H1 (cell line): ENCODE measurements around the gene PKP1. TPM values are rescaled to one million over a fixed set of nuclear protein-coding genes. Genes with fewer than 3 reads are reported as not detected.

Source experiments
- CTCF ChIA-PET: fragments of 300-600 bp; sonication (Branson Sonifier 250); formaldehyde crosslinking; loops from one replicate; lab custom pipeline; 2021; ENCODE audit not compliant: partially characterized antibody; lab: Charles Lee
- POLR2A ChIA-PET: fragments of 300-600 bp; sonication (Branson Sonifier 250); formaldehyde crosslinking; loops from one replicate; lab custom pipeline; 2021; ENCODE audit warnings: inconsistent platforms; ENCODE audit not compliant: partially characterized antibody; lab: Charles Lee
- DNase-seq, 2 experiments: peaks; one replicate each; pipeline versions ENCODE4 v3.0.0 to v3.0.0-alpha.2; 2010 to 2022; ENCODE audit warnings: low spot score in 2 of 2, low read depth in 1 of 2, mixed read lengths in 1 of 2
- FAIRE-seq: peaks from 2 replicates; lab custom pipeline; 2011; peaks lifted over from hg19 to GRCh38; lab: Jason Lieb, UNC
- H2AFZ ChIP-seq: 2 replicates; pipeline ENCODE4 v1.8.1; 2012; ENCODE audit warnings: low read length, inconsistent platforms
- H2AK5ac ChIP-seq: 2 replicates; pipeline ENCODE4 v1.6.1; 2013; ENCODE audit warnings: low read depth, low read length
- H2BK120ac ChIP-seq: replicated peaks from 2 replicates; pipeline ENCODE3; 2013; ENCODE audit warnings: low read depth, low read length, inconsistent platforms
- H2BK12ac ChIP-seq: 2 replicates; pipeline ENCODE4 v1.6.1; 2013; ENCODE audit warnings: low read depth, low read length
- H2BK15ac ChIP-seq: 2 replicates; pipeline ENCODE4 v1.6.1; 2013; ENCODE audit warnings: low read length
- H2BK20ac ChIP-seq: 2 replicates; pipeline ENCODE4 v1.6.1; 2013; ENCODE audit warnings: low read length
- H2BK5ac ChIP-seq: 2 replicates; pipeline ENCODE4 v1.6.1; 2013; ENCODE audit warnings: low read depth, low read length
- H3K14ac ChIP-seq: 2 replicates; pipeline ENCODE4 v1.6.1; 2013; ENCODE audit warnings: inconsistent platforms; ENCODE audit not compliant: insufficient read length
- H3K18ac ChIP-seq: 2 replicates; pipeline ENCODE4 v1.6.1; 2013; ENCODE audit warnings: low read length; ENCODE audit errors: extremely low read depth
- H3K23ac ChIP-seq: 2 replicates; pipeline ENCODE4 v1.6.1; 2013; ENCODE audit warnings: inconsistent platforms; ENCODE audit not compliant: insufficient read length
- H3K23me2 ChIP-seq: 2 replicates; pipeline ENCODE4 v1.6.1; 2013; ENCODE audit warnings: low read depth, low read length
- H3K27ac ChIP-seq: 2 replicates; pipeline ENCODE4 v1.6.1; 2011; ENCODE audit warnings: low read depth, low read length, inconsistent platforms
- H3K27me3 ChIP-seq, 4 experiments: replicated peaks in 1 of 4; 1 replicate in 1 of 4; 2 replicates in 3 of 4; pipeline versions ENCODE4 v1.6.1 to v1.8.1; 2011 to 2013; ENCODE audit warnings: low read length in 3 of 4, mild to moderate bottlenecking in 3 of 4, inconsistent platforms in 2 of 4, mixed read lengths in 2 of 4, moderate library complexity in 1 of 4; ENCODE audit not compliant: control insufficient read depth in 3 of 4, insufficient read depth in 3 of 4; ENCODE audit errors: extremely low read depth in 1 of 4
- H3K36me3 ChIP-seq, 4 experiments: 2 replicates each; pipeline versions ENCODE4 v1.6.1 to v1.8.1; 2011 to 2013; ENCODE audit warnings: mild to moderate bottlenecking in 4 of 4, low read length in 3 of 4, moderate library complexity in 2 of 4, control low read depth in 1 of 4, inconsistent platforms in 1 of 4; ENCODE audit not compliant: insufficient read depth in 4 of 4, control insufficient read depth in 2 of 4
- H3K4ac ChIP-seq: replicated peaks from 2 replicates; pipeline ENCODE3; 2013; ENCODE audit warnings: low read length, low read depth, mixed read lengths, inconsistent platforms; ENCODE audit not compliant: insufficient read length
- H3K4me1 ChIP-seq, 4 experiments: replicated peaks in 1 of 4; 1 replicate in 1 of 4; 2 replicates in 3 of 4; pipeline versions ENCODE4 v1.6.1 to v1.8.1; 2011 to 2013; ENCODE audit warnings: low read length in 3 of 4, inconsistent platforms in 2 of 4, mixed read lengths in 1 of 4; ENCODE audit not compliant: insufficient read depth in 4 of 4, control insufficient read depth in 3 of 4
- H3K4me2 ChIP-seq, 2 experiments: 2 replicates each; pipeline versions ENCODE4 v1.6.1 to v1.8.1; 2011 to 2013; ENCODE audit warnings: low read depth in 2 of 2, low read length in 2 of 2, control low read depth in 1 of 2, inconsistent platforms in 1 of 2, mild to moderate bottlenecking in 1 of 2; ENCODE audit not compliant: insufficient read depth in 1 of 2
- H3K4me3 ChIP-seq, 4 experiments: fragments of 200-600, 300-600 bp in 1 of 4; sonication (generic), shearing (Covaris generic), sonication (Bioruptor Twin) in 1 of 4; 2 replicates each; pipeline versions ENCODE4 v1.5.1 to v1.8.1; 2011 to 2016; ENCODE audit warnings: low read length in 4 of 4, low read depth in 3 of 4, control low read depth in 2 of 4, inconsistent platforms in 2 of 4, mild to moderate bottlenecking in 2 of 4, mixed read lengths in 1 of 4, moderate library complexity in 1 of 4; ENCODE audit not compliant: insufficient read depth in 2 of 4; ENCODE audit errors: extremely low read depth in 1 of 4
- H3K56ac ChIP-seq: replicated peaks from 2 replicates; pipeline ENCODE3; 2013; ENCODE audit warnings: low read depth, mild to moderate bottlenecking, mixed read lengths, low read length, inconsistent platforms; ENCODE audit not compliant: insufficient read length
- H3K79me1 ChIP-seq: 2 replicates; pipeline ENCODE4 v1.6.1; 2013; ENCODE audit warnings: low read depth, low read length, control low read depth
- H3K79me2 ChIP-seq, 2 experiments: 2 replicates each; pipeline versions ENCODE4 v1.6.1 to v1.8.1; 2012 to 2013; ENCODE audit warnings: low read length in 2 of 2, mild to moderate bottlenecking in 2 of 2, inconsistent platforms in 1 of 2; ENCODE audit not compliant: insufficient read depth in 2 of 2, control insufficient read depth in 1 of 2
- H3K9ac ChIP-seq, 4 experiments: replicated peaks in 1 of 4; 1 replicate in 1 of 4; 2 replicates in 3 of 4; pipeline versions ENCODE4 v1.6.1 to v1.8.1; 2011 to 2013; ENCODE audit warnings: low read depth in 3 of 4, low read length in 3 of 4, control low read depth in 2 of 4, mild to moderate bottlenecking in 2 of 4, moderate library complexity in 2 of 4, inconsistent platforms in 1 of 4; ENCODE audit errors: extremely low read depth in 1 of 4
- H3K9me3 ChIP-seq, 2 experiments: 2 replicates each; pipeline versions ENCODE4 v1.6.1 to v1.8.1; 2012 to 2013; ENCODE audit warnings: mild to moderate bottlenecking in 2 of 2, moderate library complexity in 2 of 2, control low read depth in 1 of 2, inconsistent platforms in 1 of 2, low read depth in 1 of 2, low read length in 1 of 2, mixed read lengths in 1 of 2; ENCODE audit not compliant: insufficient read depth in 2 of 2
- H4K20me1 ChIP-seq, 2 experiments: replicated peaks in 1 of 2; 2 replicates each; pipeline versions ENCODE3 to v1.8.1; 2011 to 2013; ENCODE audit warnings: inconsistent platforms in 2 of 2, low read length in 2 of 2, mild to moderate bottlenecking in 1 of 2; ENCODE audit not compliant: insufficient read depth in 2 of 2, control insufficient read depth in 1 of 2
- H4K5ac ChIP-seq: 2 replicates; pipeline ENCODE4 v1.6.1; 2013; ENCODE audit warnings: low read length, low read depth, mixed read lengths, inconsistent platforms; ENCODE audit not compliant: insufficient read length
- H4K8ac ChIP-seq: 2 replicates; pipeline ENCODE4 v1.8.0; 2013; ENCODE audit warnings: mild to moderate bottlenecking, moderate library complexity, low read length, inconsistent platforms; ENCODE audit not compliant: insufficient read depth; ENCODE audit errors: extremely low read depth
- H4K91ac ChIP-seq: replicated peaks from 2 replicates; pipeline ENCODE3; 2013; ENCODE audit warnings: low read length, mixed read lengths, inconsistent platforms; ENCODE audit not compliant: insufficient read length
- ATF2 ChIP-seq: IDR thresholded peaks from 2 replicates; pipeline ENCODE4 v1.6.1; 2012; ENCODE audit warnings: low read length, inconsistent platforms
- CREB1 ChIP-seq: IDR thresholded peaks from 2 replicates; pipeline ENCODE4 v1.6.1; 2012; ENCODE audit warnings: inconsistent platforms
- EGR1 ChIP-seq: IDR thresholded peaks from 2 replicates; pipeline ENCODE4 v1.6.1; 2011; ENCODE audit warnings: low read depth, low read length, borderline replicate concordance
- FOSL1 ChIP-seq: IDR thresholded peaks from 2 replicates; pipeline ENCODE4 v1.6.1; 2011; ENCODE audit warnings: mild to moderate bottlenecking, low read depth, low read length, moderate library complexity; ENCODE audit not compliant: insufficient read depth
- KDM4A ChIP-seq: IDR thresholded peaks from one replicate; pipeline ENCODE4 v1.7.1; 2012; ENCODE audit warnings: low read depth, mild to moderate bottlenecking, moderate library complexity, low read length, inconsistent platforms; ENCODE audit not compliant: severe bottlenecking
- PHF8 ChIP-seq: fragments of 200-600 bp; sonication (generic); conservative IDR thresholded peaks from 2 replicates; pipeline ENCODE4 v1.7.1; 2012; ENCODE audit warnings: low read depth, mild to moderate bottlenecking, inconsistent platforms, low read length, moderate library complexity
- RNF2 ChIP-seq: fragments of 200-900, 300-1000 bp; sonication (generic); IDR thresholded peaks from 2 replicates; pipeline ENCODE4 v1.7.1; 2016; ENCODE audit warnings: borderline replicate concordance, low read depth, mild to moderate bottlenecking, antibody characterized with exemption, low read length; ENCODE audit not compliant: poor library complexity, severe bottlenecking; ENCODE audit errors: missing control alignments
- SIRT6 ChIP-seq: IDR thresholded peaks from one replicate; pipeline ENCODE4 v1.7.1; 2012; ENCODE audit warnings: low read length, inconsistent platforms
- SIX5 ChIP-seq: IDR thresholded peaks from 2 replicates; pipeline ENCODE4 v1.6.1; 2011; ENCODE audit warnings: mild to moderate bottlenecking, low read depth, low read length
- USF2 ChIP-seq: IDR thresholded peaks from 2 replicates; pipeline ENCODE4 v1.6.1; 2011; ENCODE audit warnings: low read length, improper control_type of control experiment
- YY1 ChIP-seq: IDR thresholded peaks from 2 replicates; pipeline ENCODE4 v1.6.1; 2011; ENCODE audit warnings: low read depth, mild to moderate bottlenecking, low read length
- WGBS, 2 experiments: shearing (Covaris generic) in 1 of 2; methylation state at CpG; one replicate each; pipeline versions ENCODE4 v1.1.6 to v1.1.7; 2013 to 2015; ENCODE audit warnings: low lambda C conversion rate in 2 of 2, mixed read lengths in 2 of 2, inconsistent platforms in 1 of 2, low coverage in 1 of 2, missing lambda C conversion rate in 1 of 2; ENCODE audit not compliant: insufficient replicate concordance in 2 of 2, insufficient coverage in 1 of 2, insufficient read length in 1 of 2; ENCODE audit errors: extremely low coverage in 1 of 2, missing lambda C conversion rate in 1 of 2; 5-methylcytosine and 5-hydroxymethylcytosine counted together
- polyA plus RNA-seq, 7 experiments: library from polyadenylated mRNA; depleted of rRNA in 3 of 7; stranded (reverse) in 5 of 7; unstranded in 2 of 7; fragments of >200 nt in 5 of 7; fragments of 200-250 nt in 2 of 7; gene quantifications; 1 replicate in 5 of 7; 2 replicates in 1 of 7; 4 replicates in 1 of 7; pipeline versions ENCODE4 v1.2.1 to v1.2.3, GENCODE V29; 2011 to 2013; ENCODE audit warnings: missing spikeins in 2 of 7, mixed read lengths in 2 of 7
- total RNA-seq: library from RNA; stranded (reverse); fragmentation: NEBNext Ultra II Directional; extraction: Animal tissue kit (Norgen Biotek cat#: 25700); gene quantifications from 2 replicates; pipeline ENCODE4 v1.2.1, GENCODE V29; 2021

The PKP1 gene
- total and polyA plus RNA-seq, 2 of the 8 experiments (the other 6 are each of a cell fraction or from before 2014, with no cell fraction given) = 0.21 to 0.95 TPM

- no peak overlapping the region for H3K27ac ChIP-seq
- H3K56ac ChIP-seq = no peak overlapping the region
- H3K9me3 ChIP-seq = no peaks in the 10 kb centered on the region
- H3K4me2 ChIP-seq = no peak overlapping the region
- H3K23ac ChIP-seq = no peak overlapping the region
- no peak overlapping the region for H2BK120ac ChIP-seq
- H3K27me3 ChIP-seq = no peaks in the 10 kb centered on the region; a peak in 1 of 7 replicates
- H3K4ac ChIP-seq = no peak overlapping the region
- no peak overlapping the region for H2BK15ac ChIP-seq
- H3K4me3 ChIP-seq = no peak overlapping the region
- no peak overlapping the region for H3K9ac ChIP-seq
- H2AK5ac ChIP-seq = no peak overlapping the region
- H3K4me1 ChIP-seq = no peaks in the 10 kb centered on the region; a peak in 1 of 7 replicates
- CTCF ChIA-PET = interaction anchor here (0.9 to 3.6 kb wide), 9 partner anchors 16 to 73 kb away, joined by 3 to 18 read pairs (median 11); no protein-coding TSS in a partner anchor
- H3K23me2 ChIP-seq = no peaks in the 10 kb centered on the region
- no peak overlapping the region for H3K18ac ChIP-seq
- no peaks in the 10 kb centered on the region for H4K20me1 ChIP-seq
- no peaks in the 10 kb centered on the region for H3K79me1 ChIP-seq
- H3K79me2 ChIP-seq = no peaks in the 10 kb centered on the region
- H2BK20ac ChIP-seq = no peak overlapping the region
- no peak overlapping the region for H4K91ac ChIP-seq
- no peak overlapping the region for H2AFZ ChIP-seq
- 91% methylated on average over 7 of the region's 7 CpGs; no CpG with 5 or more reads in 1 of the 2 experiments for WGBS, 2 experiments
- H4K5ac ChIP-seq = no peak overlapping the region
- DNase-seq (no peak), FAIRE-seq (no peak)
- H2BK12ac ChIP-seq = no peak overlapping the region
- no peak overlapping the region for H2BK5ac ChIP-seq
- no peak overlapping the region for H4K8ac ChIP-seq
- no peak overlapping the region for H3K14ac ChIP-seq
- H3K36me3 ChIP-seq = no peaks in the 10 kb centered on the region
- POLR2A ChIA-PET = no interaction called here
- TF ChIP-seq FOSL1 (no peak), EGR1 (no peak), KDM4A (no peak), PHF8 (no peak), YY1 (no peak), SIRT6 (no peak), RNF2 (no peak), ATF2 (no peak), USF2 (no peak), CREB1 (no peak), SIX5 (no peak)
Measured at GRCh38 chr1:201327687-201328240, 44.5 kb downstream of the PKP1 start.
